T-helper 2 cell treated with Interferon-gamma antibody and Interleukin-4, amounts not matched to agents 100 ng/mL and 5 ng/mL, for 36 hours (primary cell): Measurements from ENCODE around the gene EP300. TPM values are rescaled to one million over a fixed set of nuclear protein-coding genes. Genes with fewer than 3 reads are reported as not detected.

ENCODE experiments used
- intact Hi-C: fragments of 100-400 bp; cut with micrococcal nuclease; formaldehyde crosslinking; loops from one replicate; pipeline ENCODE4 v1.15.1; 2023
- total RNA-seq: library from RNA; stranded (reverse); gene quantifications from 2 replicates; pipeline ENCODE4 v1.2.3, GENCODE V29; 2022

EP300 gene
- total RNA-seq, 1 donor from 2014 or later: 87.2 TPM

GRCh38 chr22:41204066-41204465 is 111.7 kb downstream of the EP300 start:
- intact Hi-C loops: loop anchor here (2.0 kb wide), 1 partner anchor 113 kb away; no protein-coding TSS in a partner anchor

DNA sequence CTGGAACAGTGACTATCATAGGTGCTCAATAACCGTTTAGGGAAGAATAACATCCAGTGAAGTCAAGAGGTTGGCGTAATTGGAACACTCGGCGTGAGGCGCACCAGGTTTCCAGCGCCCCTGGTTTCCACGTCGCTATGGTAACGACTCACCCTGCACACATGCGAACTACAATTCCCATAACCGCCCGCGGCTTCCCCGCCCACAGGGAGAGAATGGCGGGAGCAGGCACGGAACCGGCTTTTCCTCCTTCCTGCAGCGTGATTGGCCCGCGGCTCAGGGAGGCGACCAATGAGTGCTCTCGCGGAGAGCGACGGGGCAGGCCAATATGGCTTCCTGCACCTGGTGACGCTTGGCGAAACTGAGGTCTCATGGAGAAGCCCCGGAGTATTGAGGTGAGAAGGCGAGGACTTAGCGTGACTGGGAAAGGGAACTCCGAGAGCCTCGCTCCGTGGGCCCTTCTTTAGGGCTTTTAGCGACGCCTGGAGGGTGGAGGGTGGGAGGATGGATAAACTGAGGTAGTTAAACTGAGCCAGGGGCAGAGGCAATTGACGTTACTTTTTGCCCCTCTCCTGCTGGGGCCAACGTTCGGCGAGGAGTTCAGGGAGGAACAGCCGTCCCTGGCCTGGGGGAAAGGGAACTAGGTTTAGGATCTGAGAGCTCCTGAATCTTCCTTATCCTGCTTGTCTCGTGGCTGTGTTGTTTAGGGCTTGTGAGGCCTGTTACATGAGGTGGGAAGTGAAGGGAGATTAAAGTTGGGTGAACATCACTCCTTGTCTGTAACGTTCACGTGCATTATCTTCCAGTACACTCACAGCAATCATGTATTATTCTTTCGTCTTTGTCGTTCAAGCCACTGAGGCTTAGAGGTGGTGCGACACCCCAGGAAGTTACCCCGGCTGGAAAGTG is 112.9 kb downstream of the EP300 start, which contains the start of gene L3MBTL2:
Gene L3MBTL2 (plus strand): TSS at position 321 of the 909 bp plus-strand sequence. CDS start 51 bp downstream, at position 372.
- intact Hi-C loops: loop anchor here (1.0 to 5.0 kb wide), 4 partner anchors 8 to 283 kb away; no protein-coding TSS in a partner anchor

- intact Hi-C loops: loop anchor here (5.0 kb wide), 1 partner anchor 284 kb away; no protein-coding TSS in a partner anchor
These were observed 114.3 kb downstream of the EP300 start for GRCh38 chr22:41206719-41207118.

DNA sequence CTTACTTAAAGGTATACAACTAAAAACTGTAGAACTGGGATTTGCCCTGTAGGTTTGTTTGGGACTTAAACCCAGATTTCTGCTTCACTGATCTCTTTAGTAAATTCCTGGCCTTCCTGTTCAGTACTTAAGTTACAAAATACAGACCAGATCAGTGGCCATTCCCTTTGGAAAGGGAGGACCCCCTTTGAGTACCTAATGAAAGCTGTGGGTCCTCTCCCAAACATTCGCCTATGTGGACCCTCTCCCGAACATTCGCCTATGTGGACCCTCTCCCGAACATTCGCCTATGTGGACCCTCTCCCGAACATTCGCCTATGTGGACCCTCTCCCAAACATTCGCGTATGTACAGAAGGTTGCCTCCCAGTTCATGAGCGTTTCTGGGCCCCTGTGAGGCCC is 123.0 kb downstream of the EP300 start:
- intact Hi-C loops: no loop called here

- intact Hi-C loops: loop anchor here (2.0 kb wide), 1 partner anchor 17 kb away; no protein-coding TSS in a partner anchor
These were observed 123.5 kb downstream of the EP300 start for GRCh38 chr22:41215926-41216325.

- intact Hi-C loops: loop anchor here (1.0 to 2.0 kb wide), 2 partner anchors 12 to 18 kb away; partner anchors contain the start of gene L3MBTL2
These were observed 124.6 kb downstream of the EP300 start for GRCh38 chr22:41216984-41217383.

DNA sequence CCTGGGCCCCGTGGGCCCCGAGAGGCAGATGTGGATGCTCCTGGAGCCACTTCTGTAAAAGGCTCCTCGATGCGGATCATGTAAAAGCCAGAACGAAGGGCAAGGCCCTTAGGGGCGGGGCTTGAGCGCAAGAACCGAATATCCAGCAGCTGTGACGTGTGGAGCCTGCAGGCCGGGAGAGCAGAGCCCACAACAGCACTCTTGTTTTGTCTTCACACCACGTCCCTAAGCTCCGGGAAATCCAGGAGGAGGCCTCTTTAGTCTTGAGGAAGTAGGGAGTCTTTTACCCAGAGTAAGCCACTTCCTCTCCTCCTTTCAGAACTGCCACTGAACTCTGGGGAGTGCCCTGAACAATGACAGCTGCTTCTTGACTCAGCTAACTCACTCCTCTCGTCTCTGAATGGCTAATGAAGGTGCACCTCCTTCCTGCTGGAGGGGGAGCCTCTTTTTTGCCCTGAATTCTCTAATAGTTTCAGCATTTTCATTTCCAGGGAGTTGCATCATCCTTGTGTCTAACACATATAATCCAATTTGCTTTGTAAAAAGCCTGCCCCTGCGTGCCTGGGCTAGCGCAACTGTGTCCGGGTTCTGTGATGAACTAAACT is 125.3 kb downstream of the EP300 start:
- intact Hi-C loops: loop anchor here (1.0 to 2.0 kb wide), 2 partner anchors 12 to 19 kb away; partner anchors contain the start of gene L3MBTL2

GRCh38 chr22:41222846-41223507 is 130.6 kb downstream of the EP300 start:
- intact Hi-C loops: no loop called here

DNA sequence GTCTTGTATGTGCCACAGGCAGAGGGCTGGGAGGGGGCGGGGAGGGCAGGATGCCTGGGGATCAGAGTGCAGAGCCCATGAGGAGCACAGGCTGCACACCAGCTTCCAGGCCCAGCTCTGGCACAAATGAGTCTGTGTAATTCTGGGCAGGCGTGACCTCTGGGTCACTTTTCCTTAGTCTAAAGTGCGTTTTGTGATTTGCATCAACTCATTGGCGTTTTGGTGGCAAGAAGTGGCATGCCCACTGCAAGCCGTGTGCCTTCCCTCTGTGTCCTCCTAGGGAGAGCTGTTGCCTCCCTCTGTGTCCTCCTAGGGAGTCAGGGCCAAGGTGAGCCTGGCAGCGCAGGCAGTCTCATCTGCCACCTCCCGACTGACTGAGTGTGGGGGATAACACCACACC is 131.1 kb downstream of the EP300 start:
- intact Hi-C loops: no loop called here

GRCh38 chr22:41226723-41227655 is 134.6 kb downstream of the EP300 start:
- intact Hi-C loops: no loop called here

- intact Hi-C loops: no loop called here
These were observed 136.8 kb downstream of the EP300 start for GRCh38 chr22:41229215-41229614.

Other genes with a start within 250 kb of the EP300 start
- gene ST13, start 236.0 kb upstream of the EP300 start, total RNA-seq: 139 and 147 TPM in 2 replicates
- gene XPNPEP3, start 235.4 kb upstream of the EP300 start, total RNA-seq: 13.3 and 14.0 TPM in 2 replicates
- not detected in 2 replicates for gene DNAJB7, start 230.5 kb upstream of the EP300 start, total RNA-seq
- 84.9 and 86.8 TPM in 2 replicates for gene RBX1, start 141.2 kb upstream of the EP300 start, total RNA-seq
- 41.4 and 43.8 TPM in 2 replicates for gene L3MBTL2, start 112.7 kb downstream of the EP300 start, total RNA-seq
- gene CHADL, start 148.3 kb downstream of the EP300 start, total RNA-seq: 0.20 and 0.50 TPM in 2 replicates
- gene RANGAP1, start 193.6 kb downstream of the EP300 start, total RNA-seq: 99.8 and 101 TPM in 2 replicates
- 55.1 and 55.6 TPM in 2 replicates for gene ZC3H7B, start 208.9 kb downstream of the EP300 start, total RNA-seq